IPS DF 4.7 (cell line): ENCODE data around the gene IPCEF1.
"Not testable (repeated sequence)": the region's sequence is repeated elsewhere in the genome, so short reads cannot be mapped to it uniquely, and the experiment has no call there.

ENCODE experiments used
- DNase-seq: peaks from one replicate; pipeline ENCODE4 v3.0.0-alpha.2; 2013; ENCODE audit warnings: low spot score; ENCODE audit errors: extremely low read depth

IPCEF1 gene

GRCh38 chr6:154334147-154334546 lies 22.5 kb downstream of the IPCEF1 start:
- DNase-seq, result not testable (repeated sequence)

- no peak for DNase-seq
These were observed 24.9 kb downstream of the IPCEF1 start for GRCh38 chr6:154331750-154332149.

- no peak for DNase-seq
These were observed 27.0 kb downstream of the IPCEF1 start for GRCh38 chr6:154329350-154330170.

GRCh38 chr6:154327313-154327712 lies 29.3 kb downstream of the IPCEF1 start:
- not testable (repeated sequence) for DNase-seq

GRCh38 chr6:154325142-154325541 lies 31.5 kb downstream of the IPCEF1 start:
- DNase-seq, result no peak

GRCh38 chr6:154320181-154320580 lies 36.4 kb downstream of the IPCEF1 start:
- DNase-seq, result no peak

GRCh38 chr6:154319231-154319858 lies 37.3 kb downstream of the IPCEF1 start:
- DNase-seq, result no peak

- no peak for DNase-seq
These were observed 37.9 kb downstream of the IPCEF1 start for GRCh38 chr6:154318721-154319120.

- no peak for DNase-seq
These were observed 40.5 kb downstream of the IPCEF1 start for GRCh38 chr6:154316131-154316530.

- no peak for DNase-seq
These were observed 42.5 kb downstream of the IPCEF1 start for GRCh38 chr6:154314084-154314483.

GRCh38 chr6:154308986-154309385 lies 47.6 kb downstream of the IPCEF1 start:
- no peak for DNase-seq

- DNase-seq, result no peak
These were observed 48.7 kb downstream of the IPCEF1 start for GRCh38 chr6:154307696-154308425.

- DNase-seq, result not testable (repeated sequence)
These were observed 49.5 kb downstream of the IPCEF1 start for GRCh38 chr6:154307147-154307546.

GRCh38 chr6:154306696-154307095 lies 49.9 kb downstream of the IPCEF1 start:
- no peak for DNase-seq

GRCh38 chr6:154304191-154304590 lies 52.4 kb downstream of the IPCEF1 start:
- no peak for DNase-seq

- not testable (repeated sequence) for DNase-seq
These were observed 53.0 kb downstream of the IPCEF1 start for GRCh38 chr6:154303642-154304041.

GRCh38 chr6:154301839-154302752 lies 54.5 kb downstream of the IPCEF1 start:
- no peak for DNase-seq

GRCh38 chr6:154301086-154301625 lies 55.4 kb downstream of the IPCEF1 start:
- no peak for DNase-seq

- no peak for DNase-seq
These were observed 58.3 kb downstream of the IPCEF1 start for GRCh38 chr6:154298297-154298696.

GRCh38 chr6:154297721-154298120 lies 58.9 kb downstream of the IPCEF1 start:
- DNase-seq, result no peak

GRCh38 chr6:154297210-154297609 lies 59.4 kb downstream of the IPCEF1 start:
- DNase-seq, result no peak
